GM12878 (cell line): ENCODE measurements around the gene ADAMTS2. TPM values are rescaled to one million over a fixed set of nuclear protein-coding genes. Genes with fewer than 3 reads are reported as not detected.

Experiments used
- ATAC-seq: fragments of 200-7000 bp; cut with Tn5 transposase; 3 replicates; pipeline ENCODE4 v1.9.1; 2020; ENCODE audit warnings: mild to moderate bottlenecking, moderate library complexity
- BruUV-seq: library from RNA; stranded (reverse); fragments of 400-500 nt; replicated peaks from 2 replicates; lab custom pipeline; 2021; lab: Mats Ljungman, UMichigan
- CTCF ChIA-PET: fragments of 300-600 bp; sonication (Branson Sonifier 250); formaldehyde crosslinking; extraction: SDS; loops from one replicate; lab custom pipeline; 2021; ENCODE audit warnings: inconsistent platforms; lab: Yijun Ruan, JAX
- POLR2A ChIA-PET: fragments of 350-600 bp; formaldehyde crosslinking; extraction: SDS; loops from one replicate; lab custom pipeline; 2021; ENCODE audit warnings: inconsistent platforms; lab: Charles Lee
- RAD21 ChIA-PET: fragments of 300-600 bp; sonication (Branson Sonifier 250); formaldehyde crosslinking; loops from one replicate; lab custom pipeline; 2023; ENCODE audit warnings: antibody characterized with exemption; ENCODE audit not compliant: unreplicated experiment; lab: Charles Lee
- SMC1A ChIA-PET: fragments of 300-600 bp; sonication (Branson Sonifier 250); formaldehyde crosslinking; loops from one replicate; lab custom pipeline; 2023; ENCODE audit not compliant: unreplicated experiment, uncharacterized antibody; lab: Charles Lee
- DNase-seq: peaks from one replicate; pipeline ENCODE4 v3.0.0-alpha.2; 2011; ENCODE audit warnings: low read depth, low spot score
- FAIRE-seq: peaks from 3 replicates; lab custom pipeline; 2011; peaks lifted over from hg19 to GRCh38; lab: Jason Lieb, UNC
- H2AFZ ChIP-seq: 2 replicates; pipeline ENCODE4 v1.6.0; 2011; ENCODE audit warnings: low read depth, low read length, control low read depth; ENCODE audit not compliant: control insufficient read depth
- H3K27ac ChIP-seq: 2 replicates; pipeline ENCODE4 v1.5.1; 2011; ENCODE audit warnings: control low read depth; ENCODE audit not compliant: control insufficient read depth, insufficient read depth
- H3K27me3 ChIP-seq, 2 experiments: replicated peaks in 1 of 2; 2 replicates each; pipeline versions ENCODE4 v1.6.0 to v1.6.1; 2011; ENCODE audit warnings: low read length in 1 of 2; ENCODE audit not compliant: control insufficient read depth in 2 of 2, insufficient read depth in 2 of 2
- H3K36me3 ChIP-seq, 2 experiments: 2 replicates each; pipeline ENCODE4 v1.5.1; 2011; ENCODE audit warnings: low read length in 1 of 2; ENCODE audit not compliant: control insufficient read depth in 2 of 2, insufficient read depth in 2 of 2
- H3K4me1 ChIP-seq: 2 replicates; pipeline ENCODE4 v1.6.1; 2011; ENCODE audit warnings: mild to moderate bottlenecking, low read length, moderate library complexity, mixed read lengths; ENCODE audit not compliant: control insufficient read depth, insufficient read depth
- H3K4me2 ChIP-seq: 2 replicates; pipeline ENCODE4 v1.6.0; 2011; ENCODE audit warnings: control low read depth; ENCODE audit not compliant: control insufficient read depth, insufficient read depth
- H3K4me3 ChIP-seq: fragments of 200-600 bp; sonication (generic); 2 replicates; pipeline ENCODE4 v1.5.1; 2016
- H3K79me2 ChIP-seq: 2 replicates; pipeline ENCODE4 v1.6.0; 2011; ENCODE audit warnings: low read length; ENCODE audit not compliant: control insufficient read depth, insufficient read depth
- H3K9ac ChIP-seq: 2 replicates; pipeline ENCODE4 v1.8.0; 2011; ENCODE audit warnings: low read length, control low read depth, mixed read lengths; ENCODE audit not compliant: control insufficient read depth, insufficient read depth
- H3K9me3 ChIP-seq: replicated peaks from 3 replicates; pipeline ENCODE4 v1.5.1; 2011; ENCODE audit warnings: mild to moderate bottlenecking, low read length; ENCODE audit not compliant: control insufficient read depth, insufficient read depth
- H4K20me1 ChIP-seq: 2 replicates; pipeline ENCODE4 v1.6.0; 2011; ENCODE audit not compliant: control insufficient read depth, insufficient read depth
- CHD1 ChIP-seq: IDR thresholded peaks from 2 replicates; pipeline ENCODE4 v1.6.1; 2012; ENCODE audit warnings: low read depth, low read length, improper control_type of control experiment
- JUND ChIP-seq: IDR thresholded peaks from 2 replicates; pipeline ENCODE4 v1.6.1; 2012; ENCODE audit warnings: low read depth, mild to moderate bottlenecking, low read length, improper control_type of control experiment, moderate library complexity
- RB1 ChIP-seq: fragments of 450-650 bp; formaldehyde crosslinking; IDR thresholded peaks from 2 replicates; pipeline ENCODE4 v1.6.1; 2017; ENCODE audit warnings: mild to moderate bottlenecking, borderline replicate concordance
- RBBP5 ChIP-seq: fragments of 200-600 bp; sonication (generic); conservative IDR thresholded peaks from 2 replicates; pipeline ENCODE4 v1.6.1; 2016
- WGBS: methylation state at CpG from one replicate; pipeline ENCODE4 v1.1.6; 2016; ENCODE audit warnings: low lambda C conversion rate; ENCODE audit not compliant: insufficient replicate concordance, insufficient coverage; ENCODE audit errors: missing lambda C conversion rate; 5-methylcytosine and 5-hydroxymethylcytosine counted together
- in situ Hi-C: fragments of 300-500 bp; cut with MboI; formaldehyde crosslinking; loops from 9 replicates; pipeline ENCODE4 v1.14.3; 2018; ENCODE audit warnings: mixed read lengths
- intact Hi-C: fragments of 100-400 bp; cut with micrococcal nuclease; formaldehyde crosslinking; loops from one replicate; pipeline ENCODE4 v1.14.2; 2022; ENCODE audit not compliant: unreplicated experiment
- polyA plus RNA-seq, 11 experiments: library from polyadenylated mRNA; depleted of rRNA in 4 of 11; unstranded in 6 of 11; stranded (reverse) in 5 of 11; fragments of >200 nt; fragmentation: Nextera tagmentation in 4 of 11; fragmentation: Illumina TruSeq in 1 of 11; extraction: Ambion mirVana in 4 of 11; extraction: Trizol in 1 of 11; gene quantifications; 1 replicate in 1 of 11; 2 replicates in 10 of 11; pipeline versions ENCODE4 v1.2.1 to v1.2.3, GENCODE V29; 2011 to 2016; ENCODE audit warnings: inconsistent platforms in 2 of 11, missing spikeins in 2 of 11, low read depth in 1 of 11
- total RNA-seq, 4 experiments: library from RNA; depleted of rRNA in 3 of 4; stranded (reverse); fragments of >200 nt in 3 of 4; fragmentation: Illumina TruSeq in 1 of 4; extraction: Trizol in 1 of 4; gene quantifications; 2 replicates each; pipeline versions ENCODE4 v1.2.1 to v1.2.3, GENCODE V29; 2013 to 2021
- TF ChIP-seq, protein P1 (sequence below): IDR thresholded peaks from 2 replicates; pipeline ENCODE4 v1.6.1; 2012; ENCODE audit warnings: low read depth, low read length, improper control_type of control experiment
- TF ChIP-seq, protein P2 (sequence below): fragments of 450-650 bp; IDR thresholded peaks from 2 replicates; pipeline ENCODE4 v1.6.1; 2017; ENCODE audit warnings: antibody characterized with exemption, mild to moderate bottlenecking, moderate library complexity

Gene ADAMTS2
- total and polyA plus RNA-seq, 10 of the 15 experiments (the other 5 are each of a cell fraction or from before 2014, with no cell fraction given), result 0.03 to 0.05 TPM; not detected in 8

DNA sequence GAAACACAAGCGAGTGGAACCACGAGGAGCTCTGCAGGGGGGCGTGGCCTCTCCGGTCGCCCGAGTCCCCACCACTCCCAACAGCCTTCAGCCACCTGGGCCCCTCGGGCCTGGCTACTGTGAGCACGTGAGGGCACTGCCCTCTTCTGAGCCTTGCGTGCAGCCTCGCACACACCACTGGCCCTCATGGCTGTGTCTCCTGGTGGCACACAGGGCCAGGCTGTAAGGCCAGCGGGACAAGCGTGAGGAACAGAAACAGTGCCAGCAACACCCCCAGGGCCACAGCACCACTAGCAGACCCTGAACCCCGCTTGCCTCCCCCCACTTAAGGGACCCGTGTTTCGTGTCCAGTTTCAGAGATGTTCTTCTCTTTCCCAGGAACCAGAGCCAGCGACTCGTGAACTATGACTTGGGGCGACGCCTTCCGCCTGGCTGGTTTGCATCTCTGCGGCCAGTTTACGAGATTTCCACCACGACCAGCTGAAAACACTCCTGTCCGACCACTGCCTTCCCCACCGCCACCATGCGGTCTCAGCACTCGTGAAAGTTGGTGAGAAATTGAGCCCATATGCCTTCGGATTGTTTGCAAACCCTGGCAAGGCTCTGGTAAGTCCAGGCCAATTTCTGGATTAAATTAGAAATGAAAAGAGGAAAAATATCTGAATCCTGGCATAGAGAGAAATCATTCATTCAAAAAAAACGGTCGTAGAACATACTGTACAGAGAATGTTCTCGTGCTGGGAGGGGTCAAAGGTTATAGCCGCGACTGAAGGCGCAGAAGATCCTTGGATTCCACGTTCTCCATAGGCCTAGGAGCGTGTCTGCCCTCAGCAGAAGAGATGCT lies 149.5 kb downstream of the ADAMTS2 start:
- Histone ChIP-seq H3K9ac (no peak overlapping the region), H3K27ac (no peak overlapping the region), H3K9me3 (peaks cover 2% of the 10 kb centered on the region; the same call in 2 of the 3 replicates), H3K4me1 (no peaks in the 10 kb centered on the region), H3K27me3 (no peaks in the 10 kb centered on the region), H2AFZ (no peak overlapping the region), H3K79me2 (no peaks in the 10 kb centered on the region), H3K4me2 (no peak overlapping the region), H3K36me3 (no peaks in the 10 kb centered on the region), H4K20me1 (no peaks in the 10 kb centered on the region), H3K4me3 (no peak overlapping the region)
- ATAC-seq, result no peak
- POLR2A ChIA-PET, result no interaction called here
- RAD21 ChIA-PET, result no interaction called here
- SMC1A ChIA-PET, result no interaction called here
- FAIRE-seq, result no peak
- no peak for TF ChIP-seq CHD1
- TF ChIP-seq, protein P1, sequence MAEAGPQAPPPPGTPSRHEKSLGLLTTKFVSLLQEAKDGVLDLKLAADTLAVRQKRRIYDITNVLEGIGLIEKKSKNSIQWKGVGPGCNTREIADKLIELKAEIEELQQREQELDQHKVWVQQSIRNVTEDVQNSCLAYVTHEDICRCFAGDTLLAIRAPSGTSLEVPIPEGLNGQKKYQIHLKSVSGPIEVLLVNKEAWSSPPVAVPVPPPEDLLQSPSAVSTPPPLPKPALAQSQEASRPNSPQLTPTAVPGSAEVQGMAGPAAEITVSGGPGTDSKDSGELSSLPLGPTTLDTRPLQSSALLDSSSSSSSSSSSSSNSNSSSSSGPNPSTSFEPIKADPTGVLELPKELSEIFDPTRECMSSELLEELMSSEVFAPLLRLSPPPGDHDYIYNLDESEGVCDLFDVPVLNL, result no peak
- no TSS peak for BruUV-seq
- no peak for DNase-seq
- CTCF ChIA-PET, result no interaction called here
- in situ Hi-C loops (no loop called here), intact Hi-C loops (no loop called here)
- WGBS, result 56% methylated on average over 34 of the region's 36 CpGs

DNA sequence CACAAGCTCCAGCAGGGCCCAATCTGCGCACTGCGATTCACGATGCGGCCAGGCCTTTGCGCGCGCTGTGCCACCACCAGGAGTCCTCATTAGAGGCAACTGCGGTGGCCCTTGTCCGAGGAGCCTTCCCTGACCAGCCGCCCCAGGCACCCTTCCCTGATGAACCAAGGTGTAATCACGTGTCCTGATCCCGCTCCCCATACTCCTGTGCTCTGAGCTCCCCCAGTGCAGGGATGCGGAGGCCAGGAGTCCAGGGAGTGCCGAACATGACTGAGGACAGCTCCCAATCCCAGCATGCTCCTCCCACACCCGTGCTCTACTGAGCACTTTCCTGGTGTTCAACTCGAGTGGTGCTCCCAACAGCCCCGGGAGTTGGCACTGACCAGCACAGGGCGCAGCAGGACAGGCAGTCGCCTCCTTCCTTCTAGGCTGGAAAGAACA lies 150.3 kb downstream of the ADAMTS2 start:
- peaks cover 2% of the 10 kb centered on the region; the same call in 2 of the 3 replicates for H3K9me3 ChIP-seq
- no peak overlapping the region for H3K4me3 ChIP-seq
- no peak overlapping the region for H3K27ac ChIP-seq
- no TSS peak for BruUV-seq
- FAIRE-seq, result no peak
- H2AFZ ChIP-seq, result no peak overlapping the region
- no peak for ATAC-seq
- no peaks in the 10 kb centered on the region for H4K20me1 ChIP-seq
- intact Hi-C loops (no loop called here), in situ Hi-C loops (no loop called here)
- DNase-seq, result no peak
- H3K4me2 ChIP-seq, result no peak overlapping the region
- no peak overlapping the region for H3K9ac ChIP-seq
- ChIA-PET POLR2A (no interaction called here), CTCF (no interaction called here), RAD21 (no interaction called here), SMC1A (no interaction called here)
- H3K27me3 ChIP-seq, result no peaks in the 10 kb centered on the region
- WGBS, result 64% methylated on average over 19 of the region's 19 CpGs
- H3K79me2 ChIP-seq, result no peaks in the 10 kb centered on the region
- H3K4me1 ChIP-seq, result no peaks in the 10 kb centered on the region
- no peaks in the 10 kb centered on the region for H3K36me3 ChIP-seq
- TF ChIP-seq, protein P2, sequence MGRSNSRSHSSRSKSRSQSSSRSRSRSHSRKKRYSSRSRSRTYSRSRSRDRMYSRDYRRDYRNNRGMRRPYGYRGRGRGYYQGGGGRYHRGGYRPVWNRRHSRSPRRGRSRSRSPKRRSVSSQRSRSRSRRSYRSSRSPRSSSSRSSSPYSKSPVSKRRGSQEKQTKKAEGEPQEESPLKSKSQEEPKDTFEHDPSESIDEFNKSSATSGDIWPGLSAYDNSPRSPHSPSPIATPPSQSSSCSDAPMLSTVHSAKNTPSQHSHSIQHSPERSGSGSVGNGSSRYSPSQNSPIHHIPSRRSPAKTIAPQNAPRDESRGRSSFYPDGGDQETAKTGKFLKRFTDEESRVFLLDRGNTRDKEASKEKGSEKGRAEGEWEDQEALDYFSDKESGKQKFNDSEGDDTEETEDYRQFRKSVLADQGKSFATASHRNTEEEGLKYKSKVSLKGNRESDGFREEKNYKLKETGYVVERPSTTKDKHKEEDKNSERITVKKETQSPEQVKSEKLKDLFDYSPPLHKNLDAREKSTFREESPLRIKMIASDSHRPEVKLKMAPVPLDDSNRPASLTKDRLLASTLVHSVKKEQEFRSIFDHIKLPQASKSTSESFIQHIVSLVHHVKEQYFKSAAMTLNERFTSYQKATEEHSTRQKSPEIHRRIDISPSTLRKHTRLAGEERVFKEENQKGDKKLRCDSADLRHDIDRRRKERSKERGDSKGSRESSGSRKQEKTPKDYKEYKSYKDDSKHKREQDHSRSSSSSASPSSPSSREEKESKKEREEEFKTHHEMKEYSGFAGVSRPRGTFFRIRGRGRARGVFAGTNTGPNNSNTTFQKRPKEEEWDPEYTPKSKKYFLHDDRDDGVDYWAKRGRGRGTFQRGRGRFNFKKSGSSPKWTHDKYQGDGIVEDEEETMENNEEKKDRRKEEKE, result no peak
- no peak for TF ChIP-seq RB1
- no peak for TF ChIP-seq JUND
- no peak for TF ChIP-seq RBBP5
